ENCODE measurements around the gene MANBA.

- TF ChIP-seq CTCF (IDR thresholded peaks at IDR 0.05; ENCODE audit: insufficient read depth, low read depth, low read length) (no peak), EZH2 (IDR thresholded peaks at IDR 0.05; ENCODE audit: insufficient read depth, low read length) (no peak)
Observed at GRCh38 chr4:102787096-102787881, 26.5 kb upstream of the MANBA start.

Data from astrocyte (in vitro differentiated cells and primary cell).